ENCODE results near the gene TCEAL4.

Gene TCEAL4

DNA sequence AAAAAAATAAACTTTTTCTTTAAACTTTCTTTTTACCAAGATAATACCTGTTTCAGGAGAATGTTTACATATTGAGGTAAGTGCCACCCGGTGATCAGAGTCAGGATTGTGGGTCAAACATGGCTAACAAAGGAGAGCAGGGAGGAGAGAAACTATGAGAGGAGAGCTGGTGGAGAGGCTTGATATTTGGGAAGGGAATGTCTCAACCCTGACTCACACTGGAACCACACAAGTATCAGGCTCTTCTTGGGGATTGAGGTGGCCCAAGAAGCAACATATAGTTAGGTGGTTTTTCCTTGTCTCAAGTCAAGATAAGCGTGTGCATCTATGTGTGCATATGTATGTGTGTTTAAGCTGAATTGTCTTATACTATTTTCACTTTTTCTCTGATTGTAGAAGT is 50.1 kb downstream of the TCEAL4 start:
- ChIA-PET CTCF (interaction anchor here (0.6 kb wide), 1 partner anchor 53 kb away, joined by 3 read pairs; no protein-coding TSS in a partner anchor), POLR2A (ENCODE audit: low non-redundant PET) (no interaction called here)
- TF ChIP-seq, protein P1, sequence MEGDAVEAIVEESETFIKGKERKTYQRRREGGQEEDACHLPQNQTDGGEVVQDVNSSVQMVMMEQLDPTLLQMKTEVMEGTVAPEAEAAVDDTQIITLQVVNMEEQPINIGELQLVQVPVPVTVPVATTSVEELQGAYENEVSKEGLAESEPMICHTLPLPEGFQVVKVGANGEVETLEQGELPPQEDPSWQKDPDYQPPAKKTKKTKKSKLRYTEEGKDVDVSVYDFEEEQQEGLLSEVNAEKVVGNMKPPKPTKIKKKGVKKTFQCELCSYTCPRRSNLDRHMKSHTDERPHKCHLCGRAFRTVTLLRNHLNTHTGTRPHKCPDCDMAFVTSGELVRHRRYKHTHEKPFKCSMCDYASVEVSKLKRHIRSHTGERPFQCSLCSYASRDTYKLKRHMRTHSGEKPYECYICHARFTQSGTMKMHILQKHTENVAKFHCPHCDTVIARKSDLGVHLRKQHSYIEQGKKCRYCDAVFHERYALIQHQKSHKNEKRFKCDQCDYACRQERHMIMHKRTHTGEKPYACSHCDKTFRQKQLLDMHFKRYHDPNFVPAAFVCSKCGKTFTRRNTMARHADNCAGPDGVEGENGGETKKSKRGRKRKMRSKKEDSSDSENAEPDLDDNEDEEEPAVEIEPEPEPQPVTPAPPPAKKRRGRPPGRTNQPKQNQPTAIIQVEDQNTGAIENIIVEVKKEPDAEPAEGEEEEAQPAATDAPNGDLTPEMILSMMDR (conservative IDR thresholded peaks at IDR 0.05; ENCODE audit: low read depth) = no peak
- DNase-seq (ENCODE audit: low spot score) = no peak
- H3K27ac ChIP-seq = no peak overlapping the region

Data from RWPE1 (cell line).